Cardiac muscle cell (in vitro differentiated cells and primary cell): ENCODE measurements around the gene ENTPD6. TPM values are rescaled to one million over a fixed set of nuclear protein-coding genes. Genes with fewer than 3 reads are reported as not detected.

Source experiments
- DNase-seq, 2 donors: peaks; one replicate each; pipeline versions ENCODE4 v3.0.0 to v3.0.0-alpha.2; 2010 to 2017; ENCODE audit warnings: low read depth in 1 of 2, low spot score in 1 of 2
- H3K27ac ChIP-seq: fragments of 200-600 bp; sonication (generic); 2 replicates; pipeline ENCODE4 v1.5.1; 2016
- H3K27me3 ChIP-seq: fragments of 200-600 bp; sonication (generic); 2 replicates; pipeline ENCODE4 v1.6.0; 2016; ENCODE audit warnings: control low read depth
- H3K36me3 ChIP-seq: fragments of 200-600 bp; sonication (generic); 2 replicates; pipeline ENCODE4 v1.5.1; 2016; ENCODE audit warnings: control low read depth
- H3K4me1 ChIP-seq: fragments of 200-600 bp; sonication (generic); 2 replicates; pipeline ENCODE4 v1.8.1; 2017; ENCODE audit warnings: low read depth, mild to moderate bottlenecking, mixed run types
- H3K4me3 ChIP-seq: fragments of 200-600 bp; sonication (generic); 2 replicates; pipeline ENCODE4 v1.5.1; 2016; ENCODE audit warnings: mild to moderate bottlenecking
- H3K9me3 ChIP-seq: fragments of 200-600 bp; sonication (generic); 2 replicates; pipeline ENCODE4 v1.5.1; 2017; ENCODE audit warnings: low read depth, mild to moderate bottlenecking, control low read depth
- polyA plus RNA-seq: library from polyadenylated mRNA; unstranded; fragments of >200 nt; fragmentation: Nextera tagmentation; extraction: Ambion mirVana; gene quantifications from 2 replicates; pipeline ENCODE4 v1.2.1, GENCODE V29; 2016
- total RNA-seq: library from RNA; depleted of rRNA; stranded (reverse); fragments of >200 nt; gene quantifications from 2 replicates; pipeline ENCODE4 v1.2.3, GENCODE V29; 2016
- TF ChIP-seq, protein P1 (sequence below): IDR thresholded peaks from 2 replicates; pipeline ENCODE4 v1.5.1; 2012; ENCODE audit warnings: low read depth, mild to moderate bottlenecking, low read length

The ENTPD6 gene
- total and polyA plus RNA-seq, 2 experiments from 2014 or later: 95.7 to 107 TPM

DNA sequence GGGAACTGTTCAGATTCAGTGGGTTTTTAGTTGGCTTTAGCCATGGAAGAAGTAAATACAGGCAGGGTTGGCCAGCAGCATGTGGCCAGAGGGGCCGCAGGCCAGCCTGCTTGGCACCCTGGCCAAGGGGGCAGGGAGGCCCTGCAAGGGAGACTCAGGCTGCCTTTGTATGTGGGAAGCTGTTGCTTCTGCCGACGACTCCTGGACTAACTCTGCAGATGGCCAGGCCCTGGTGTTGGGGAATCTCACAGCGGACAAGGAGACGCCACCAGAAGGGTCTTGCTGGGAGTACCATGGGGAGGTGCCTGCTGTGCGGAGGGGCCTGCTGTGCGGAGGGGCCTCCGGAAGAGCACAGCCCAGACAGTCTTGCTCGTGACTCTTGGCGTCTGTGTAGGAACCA is 77.5 kb downstream of the ENTPD6 start:
- Histone ChIP-seq H3K9me3 (no peaks in the 10 kb centered on the region), H3K4me3 (no peak overlapping the region), H3K4me1 (no peaks in the 10 kb centered on the region), H3K36me3 (peaks cover 47% of the 10 kb centered on the region), H3K27me3 (no peaks in the 10 kb centered on the region), H3K27ac (no peak overlapping the region)
- TF ChIP-seq, protein P1, sequence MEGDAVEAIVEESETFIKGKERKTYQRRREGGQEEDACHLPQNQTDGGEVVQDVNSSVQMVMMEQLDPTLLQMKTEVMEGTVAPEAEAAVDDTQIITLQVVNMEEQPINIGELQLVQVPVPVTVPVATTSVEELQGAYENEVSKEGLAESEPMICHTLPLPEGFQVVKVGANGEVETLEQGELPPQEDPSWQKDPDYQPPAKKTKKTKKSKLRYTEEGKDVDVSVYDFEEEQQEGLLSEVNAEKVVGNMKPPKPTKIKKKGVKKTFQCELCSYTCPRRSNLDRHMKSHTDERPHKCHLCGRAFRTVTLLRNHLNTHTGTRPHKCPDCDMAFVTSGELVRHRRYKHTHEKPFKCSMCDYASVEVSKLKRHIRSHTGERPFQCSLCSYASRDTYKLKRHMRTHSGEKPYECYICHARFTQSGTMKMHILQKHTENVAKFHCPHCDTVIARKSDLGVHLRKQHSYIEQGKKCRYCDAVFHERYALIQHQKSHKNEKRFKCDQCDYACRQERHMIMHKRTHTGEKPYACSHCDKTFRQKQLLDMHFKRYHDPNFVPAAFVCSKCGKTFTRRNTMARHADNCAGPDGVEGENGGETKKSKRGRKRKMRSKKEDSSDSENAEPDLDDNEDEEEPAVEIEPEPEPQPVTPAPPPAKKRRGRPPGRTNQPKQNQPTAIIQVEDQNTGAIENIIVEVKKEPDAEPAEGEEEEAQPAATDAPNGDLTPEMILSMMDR: no peak
- DNase-seq: no peak

- H3K36me3 ChIP-seq: peaks cover 54% of the 10 kb centered on the region
- no peak for DNase-seq
- H3K27me3 ChIP-seq: no peaks in the 10 kb centered on the region
Measured at GRCh38 chr20:25273541-25274358, 78.2 kb downstream of the ENTPD6 start.

GRCh38 chr20:25274481-25274880 is 79.0 kb downstream of the ENTPD6 start:
- Histone ChIP-seq H3K9me3 (no peaks in the 10 kb centered on the region), H3K4me1 (no peaks in the 10 kb centered on the region), H3K27me3 (no peaks in the 10 kb centered on the region), H3K4me3 (no peak overlapping the region), H3K27ac (no peak overlapping the region), H3K36me3 (peaks cover 58% of the 10 kb centered on the region)
- DNase-seq: no peak
- TF ChIP-seq, protein P1: no peak

More at GRCh38 chr20:25273541-25274358, 78.2 kb downstream of the ENTPD6 start:
- H3K9me3 ChIP-seq: no peaks in the 10 kb centered on the region
- TF ChIP-seq, protein P1: no peak
- no peak overlapping the region for H3K4me3 ChIP-seq
- H3K4me1 ChIP-seq: no peaks in the 10 kb centered on the region
- no peak overlapping the region for H3K27ac ChIP-seq

- peaks cover 60% of the 10 kb centered on the region for H3K36me3 ChIP-seq
- H3K4me1 ChIP-seq: no peaks in the 10 kb centered on the region
- H3K4me3 ChIP-seq: no peak overlapping the region
- no peaks in the 10 kb centered on the region for H3K9me3 ChIP-seq
- no peak overlapping the region for H3K27ac ChIP-seq
- TF ChIP-seq, protein P1: no peak
- H3K27me3 ChIP-seq: no peaks in the 10 kb centered on the region
- no peak for DNase-seq
Measured at GRCh38 chr20:25274891-25275812, 79.6 kb downstream of the ENTPD6 start.

DNA sequence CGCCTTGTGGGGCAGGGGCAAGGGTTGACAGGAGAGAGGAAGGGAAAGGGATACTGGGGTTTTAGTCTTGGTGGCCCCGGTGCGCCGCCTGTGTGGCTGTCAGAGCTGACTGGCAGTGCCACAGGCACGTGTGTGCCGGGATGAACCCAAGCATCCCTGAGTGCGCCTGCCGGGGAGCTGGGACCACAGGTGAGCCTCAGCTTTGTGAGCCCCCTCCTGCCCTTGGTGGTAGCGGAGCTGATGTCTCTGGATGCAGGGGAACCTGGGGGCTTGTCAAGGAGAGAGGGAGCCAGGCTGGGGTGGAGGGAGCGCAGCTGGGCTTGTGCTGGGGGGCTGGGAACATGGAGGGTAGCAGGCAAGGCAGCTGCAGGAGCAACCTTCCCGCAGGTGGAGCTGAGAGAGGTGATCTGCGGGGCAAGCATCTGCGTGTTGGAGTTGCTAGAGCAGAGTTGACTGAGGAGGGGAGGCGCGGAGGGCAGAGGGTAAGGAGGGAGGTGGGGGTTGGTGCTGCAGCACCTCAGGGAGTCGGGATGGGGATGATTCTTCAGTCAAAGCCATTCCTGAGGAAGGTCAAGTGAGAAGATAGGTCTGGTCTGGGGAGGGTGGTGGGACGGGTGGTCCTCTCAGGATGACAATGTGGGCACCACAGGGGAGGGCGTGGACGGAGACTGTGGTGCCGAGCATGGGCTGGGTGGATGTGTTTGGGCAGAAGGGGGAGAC is 80.5 kb downstream of the ENTPD6 start:
- Histone ChIP-seq H3K27ac (no peak overlapping the region), H3K4me3 (no peak overlapping the region), H3K4me1 (no peaks in the 10 kb centered on the region), H3K36me3 (peaks cover 59% of the 10 kb centered on the region), H3K9me3 (no peaks in the 10 kb centered on the region), H3K27me3 (no peaks in the 10 kb centered on the region)
- TF ChIP-seq, protein P1: no peak
- DNase-seq: no peak
